Heart left ventricle (tissue), 16 donors: ENCODE measurements around the gene QDPR. TPM values are rescaled to one million over a fixed set of nuclear protein-coding genes. Genes with fewer than 3 reads are reported as not detected.
"Not testable (repeated sequence)": the region's sequence is repeated elsewhere in the genome, so short reads cannot be mapped to it uniquely, and the experiment has no call there.

Experiments used
- ATAC-seq, 4 donors: fragments of 200-7000 bp; cut with Tn5 transposase; one replicate each; pipeline ENCODE4 v1.9.1; 2020 to 2022; ENCODE audit warnings: moderate library complexity in 4 of 4, mild to moderate bottlenecking in 3 of 4, moderate number of reproducible peaks in 1 of 4
- DNase-seq, 5 donors: peaks; one replicate each; pipeline ENCODE4 v3.0.0-alpha.2; 2020
- H3K27ac ChIP-seq, 12 donors: fragments of 200-600 bp; sonication (generic) in 4 of 12; one replicate each; pipeline versions ENCODE4 v1.5.0 to v1.8.0; 2016 to 2022; ENCODE audit warnings: mild to moderate bottlenecking in 2 of 12
- H3K27me3 ChIP-seq, 9 donors: fragments of 200-600 bp; sonication (generic) in 2 of 9; one replicate each; pipeline versions ENCODE4 v1.5.1 to v1.8.0; 2016 to 2022; ENCODE audit warnings: mild to moderate bottlenecking in 3 of 9
- H3K36me3 ChIP-seq, 9 donors: fragments of 200-600 bp; sonication (generic) in 2 of 9; one replicate each; pipeline versions ENCODE4 v1.5.0 to v1.8.0; 2018 to 2022; ENCODE audit warnings: mild to moderate bottlenecking in 2 of 9
- H3K4me1 ChIP-seq, 12 donors: fragments of 200-600 bp; sonication (generic) in 4 of 12; one replicate each; pipeline versions ENCODE4 v1.5.0 to v1.8.0; 2016 to 2022; ENCODE audit warnings: mild to moderate bottlenecking in 3 of 12
- H3K4me3 ChIP-seq, 12 donors: fragments of 200-600 bp; sonication (generic) in 4 of 12; one replicate each; pipeline versions ENCODE4 v1.5.0 to v1.8.0; 2017 to 2022; ENCODE audit warnings: mild to moderate bottlenecking in 9 of 12, moderate library complexity in 4 of 12
- H3K9me3 ChIP-seq, 12 donors: fragments of 200-600 bp; sonication (generic) in 4 of 12; one replicate each; pipeline versions ENCODE4 v1.5.0 to v1.8.0; 2016 to 2022; ENCODE audit warnings: mild to moderate bottlenecking in 1 of 12
- CTCF ChIP-seq, 12 donors: fragments of 200-600 bp; sonication (generic) in 4 of 12; IDR thresholded peaks; one replicate each; pipeline versions ENCODE4 v1.5.0 to v1.8.0; 2018 to 2022; ENCODE audit warnings: antibody characterized with exemption in 12 of 12, mild to moderate bottlenecking in 5 of 12
- POLR2A ChIP-seq, 2 donors: fragments of 450-650 bp; IDR thresholded peaks; one replicate each; pipeline ENCODE4 v1.6.1; 2017; ENCODE audit warnings: antibody characterized with exemption in 2 of 2, mild to moderate bottlenecking in 2 of 2, moderate library complexity in 2 of 2
- WGBS, 4 donors: extraction: QIAGEN DNeasy Blood & Tissue Kit in 2 of 4; methylation state at CpG; one replicate each; pipeline versions ENCODE4 v1.1.5 to v1.1.7; 2013 to 2018; 5-methylcytosine and 5-hydroxymethylcytosine counted together
- intact Hi-C, 10 donors: fragments of 100-400 bp; cut with DNase I; formaldehyde crosslinking; loops; one replicate each; pipeline versions ENCODE4 v1.11.1 to v1.14.2; 2022
- polyA plus RNA-seq, 2 donors: library from polyadenylated mRNA; stranded (reverse); fragments of 200-250 nt; gene quantifications; one replicate each; pipeline ENCODE4 v1.2.3, GENCODE V29; 2013
- total RNA-seq, 9 donors: library from RNA; depleted of rRNA in 2 of 9; stranded (reverse); fragments of >200 nt in 2 of 9; fragmentation: NEBNext Ultra II Directional in 3 of 9; extraction: Animal tissue kit (Norgen Biotek cat#: 25700) in 3 of 9; gene quantifications; one replicate each; pipeline versions ENCODE4 v1.1.0 to v1.2.4, GENCODE V29; 2016 to 2023
- donor health status: ischemic (EF 13 %, LVEDD 7.1; RV severe dilation, severe dysfunction).
- donor health status: healthy with polysubstance abuse.
- donor health status: DM: no; HTN: yes; CAD: no.
- donor health status: DM: no; HTN: no; CAD: no.
- donor health status: ischemic (EF 25% LVEDD 6.9; RV normal size, moderate dysfunction).
- donor health status: ischemic (EF 25% LVEDD 5.7; RV mildly dilated, moderate dysfunction).
- donor health status: healthy.
- donor health status: DM: yes; HTN: yes; CAD: no.
- donor health status: ischemic (EF 35%, LVEDD 5.7; RV mildly dilated, moderate dysfunction).
- donor health status: nonischemic (EF 11% LVEDD 7.7; RV severe dilation, severe dysfunction).
- donor health status: DM: yes; HTN: yes; CAD: no.
- donor health status: PGD.
- donor health status: ischemic (EF 29% LVEDD 5.4; RV normal size, mild dysfunction).
- donor health status: nonischemic (EF 23%, LVEDD 6.1; RV moderate dilation, normal function).

QDPR gene
- total and polyA plus RNA-seq, 11 donors = 22.7 to 66.2 (median 42.5) TPM

- intact Hi-C loops = loop anchor here (2.0 to 10.0 kb wide), 8 partner anchors 91 to 1049 kb away; no protein-coding TSS in a partner anchor
- H3K36me3 ChIP-seq = no peaks in the 10 kb centered on the region
- 83 to 90% (median 87%) methylated on average over 9 to 10 of the region's 10 CpGs for WGBS, 4 donors
- no peaks in the 10 kb centered on the region for H3K9me3 ChIP-seq
- no peak overlapping the region for H3K4me3 ChIP-seq
- peak in 1 of 4 donors; percentile 18 for ATAC-seq
- H3K27me3 ChIP-seq = no peaks in the 10 kb centered on the region
- peaks cover 0 to 7% (median 0%) of the 10 kb centered on the region in 12 donors for H3K4me1 ChIP-seq
- no peak for TF ChIP-seq CTCF (IDR thresholded peaks at IDR 0.05)
- TF ChIP-seq POLR2A (IDR thresholded peaks at IDR 0.05) = no peak
- no peak overlapping the region for H3K27ac ChIP-seq
- no peak for DNase-seq
Measured at GRCh38 chr4:17546222-17546621, 34.3 kb upstream of the QDPR start.

GRCh38 chr4:17545374-17546140, 33.7 kb upstream of the QDPR start:
- Histone ChIP-seq H3K4me1 (peaks cover 0 to 7% (median 0%) of the 10 kb centered on the region in 12 donors), H3K36me3 (no peaks in the 10 kb centered on the region), H3K27me3 (no peaks in the 10 kb centered on the region), H3K9me3 (no peaks in the 10 kb centered on the region), H3K4me3 (no peak overlapping the region), H3K27ac (no peak overlapping the region)
- WGBS, 4 donors = 72 to 80% (median 74%) methylated on average over 11 of the region's 11 CpGs
- DNase-seq (no peak), ATAC-seq (no peak)
- intact Hi-C loops = loop anchor here (2.0 to 10.0 kb wide), 8 partner anchors 92 to 1049 kb away; no protein-coding TSS in a partner anchor
- TF ChIP-seq CTCF (IDR thresholded peaks at IDR 0.05) (no peak), POLR2A (IDR thresholded peaks at IDR 0.05) (no peak)

GRCh38 chr4:17544831-17545234, 32.9 kb upstream of the QDPR start:
- ATAC-seq (no peak), DNase-seq (no peak)
- no peaks in the 10 kb centered on the region for H3K36me3 ChIP-seq
- TF ChIP-seq CTCF (IDR thresholded peaks at IDR 0.05) = no peak
- no peak for TF ChIP-seq POLR2A (IDR thresholded peaks at IDR 0.05)
- peaks cover 0 to 7% (median 0%) of the 10 kb centered on the region in 12 donors for H3K4me1 ChIP-seq
- H3K27me3 ChIP-seq = no peaks in the 10 kb centered on the region
- no peaks in the 10 kb centered on the region for H3K9me3 ChIP-seq
- H3K4me3 ChIP-seq = no peak overlapping the region
- no peak overlapping the region for H3K27ac ChIP-seq
- intact Hi-C loops = loop anchor here in 9 of 10 donors (5.0 to 10.0 kb wide), 7 partner anchors 92 to 1050 kb away; no protein-coding TSS in a partner anchor
- WGBS, 4 donors = 41 to 62% (median 47%) methylated on average over 3 of the region's 3 CpGs

- ATAC-seq (no peak), DNase-seq (no peak)
- Histone ChIP-seq H3K4me3 (no peak overlapping the region), H3K36me3 (no peaks in the 10 kb centered on the region), H3K9me3 (no peaks in the 10 kb centered on the region), H3K27me3 (no peaks in the 10 kb centered on the region), H3K27ac (no peak overlapping the region), H3K4me1 (peaks cover 0 to 7% (median 0%) of the 10 kb centered on the region in 12 donors)
- TF ChIP-seq POLR2A (IDR thresholded peaks at IDR 0.05) (no peak), CTCF (IDR thresholded peaks at IDR 0.05) (no peak)
- intact Hi-C loops = loop anchor here in 5 of 10 donors (10.0 kb wide), 3 partner anchors 261 to 1051 kb away; no protein-coding TSS in a partner anchor
- 29 to 42% (median 36%) methylated on average over 6 of the region's 6 CpGs for WGBS, 4 donors
Measured at GRCh38 chr4:17544205-17544604, 32.3 kb upstream of the QDPR start.

GRCh38 chr4:17537060-17537459, 25.2 kb upstream of the QDPR start:
- WGBS, 4 donors = 89 to 94% (median 91%) methylated on average over 6 of the region's 6 CpGs
- DNase-seq, H3K4me3 ChIP-seq, H3K27ac ChIP-seq, H3K9me3 ChIP-seq, H3K36me3 ChIP-seq, ATAC-seq, intact Hi-C loops, H3K4me1 ChIP-seq, H3K27me3 ChIP-seq: not testable (repeated sequence)
